GM19467 (cell line): Measurements from ENCODE around the gene LPP.

ENCODE experiments used
- ATAC-seq: cut with Tn5 transposase; IDR thresholded peaks from one replicate; pipeline ENCODE4 v1.9.1; 2021; ENCODE audit warnings: mild to moderate bottlenecking, moderate library complexity; ENCODE audit not compliant: unreplicated experiment

The LPP gene

DNA sequence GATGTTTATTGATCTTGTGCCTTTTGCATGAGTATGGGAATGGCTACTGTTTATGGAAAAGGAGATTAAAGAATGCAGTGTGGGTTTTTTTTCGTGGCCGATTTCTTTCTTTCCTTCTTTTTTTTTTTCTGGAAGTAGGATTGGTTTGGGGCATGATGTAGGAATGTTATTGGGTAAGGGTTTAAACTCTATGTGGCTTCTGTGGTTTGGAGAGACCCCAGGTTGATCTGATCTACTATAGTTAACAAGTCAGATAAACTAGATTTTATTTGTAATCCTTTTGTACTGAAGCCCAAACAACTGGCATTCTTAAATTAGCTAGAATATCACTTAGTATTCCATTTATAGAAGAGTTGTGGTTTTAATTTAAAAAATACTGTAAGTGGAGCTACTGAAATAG lies 304.8 kb downstream of the LPP start:
- ATAC-seq: no peak

DNA sequence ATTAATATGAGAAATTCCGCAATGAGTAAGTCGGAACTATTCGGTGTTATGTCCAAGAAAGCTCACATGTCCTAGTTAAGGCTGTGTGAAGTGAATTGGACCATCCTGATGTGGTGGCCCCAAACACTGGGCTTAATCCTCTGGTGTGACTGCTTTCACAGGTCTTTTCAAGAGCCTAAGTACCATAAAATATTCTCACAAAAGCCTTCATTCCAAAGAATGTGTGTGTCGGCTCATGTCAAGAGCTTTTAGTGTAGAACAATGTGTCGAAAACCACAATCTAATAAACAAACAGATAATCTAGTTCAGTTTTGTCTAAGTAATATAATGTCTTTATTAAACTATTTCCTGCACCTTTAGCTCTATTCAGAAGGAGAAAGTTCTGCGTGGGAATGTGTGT lies 311.4 kb downstream of the LPP start:
- ATAC-seq: no peak

DNA sequence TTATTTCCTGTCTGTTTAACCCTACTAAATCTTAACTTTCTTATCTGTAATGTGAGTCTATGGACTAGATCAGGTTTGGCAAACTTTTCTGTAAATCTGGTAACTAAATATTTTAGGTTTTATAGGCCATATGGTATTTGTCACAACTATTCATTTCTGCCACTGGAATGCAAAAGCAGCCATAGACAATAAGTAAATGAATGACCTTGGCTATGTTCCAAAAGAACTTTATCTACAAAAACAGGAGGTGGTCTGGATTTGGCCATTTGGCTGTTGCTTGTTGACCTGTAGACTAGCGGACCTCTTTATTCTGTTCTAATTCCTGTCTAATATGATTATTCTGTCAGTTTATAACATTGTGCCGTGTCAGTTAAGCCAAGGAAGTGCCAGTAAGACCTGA lies 314.2 kb downstream of the LPP start:
- no peak for ATAC-seq

DNA sequence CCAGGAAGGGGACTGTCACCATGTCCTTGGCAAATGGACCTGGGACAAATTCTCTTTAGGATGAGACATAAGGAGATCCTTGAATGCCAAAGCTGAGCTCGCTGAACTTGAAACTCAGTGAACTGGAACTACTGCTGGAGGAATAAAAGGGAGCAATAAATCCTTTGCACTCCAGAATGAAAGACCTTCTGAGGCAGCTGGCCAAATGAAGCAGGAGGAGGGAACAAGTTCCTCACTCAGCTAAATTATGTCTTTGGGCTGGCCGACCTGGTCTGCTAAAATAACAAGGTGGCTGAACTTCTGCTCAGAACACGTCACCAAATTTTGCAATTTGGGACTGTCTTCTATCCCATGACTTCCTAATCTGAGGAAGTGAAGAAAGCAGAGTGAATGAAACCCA lies 314.7 kb downstream of the LPP start:
- no peak for ATAC-seq

DNA sequence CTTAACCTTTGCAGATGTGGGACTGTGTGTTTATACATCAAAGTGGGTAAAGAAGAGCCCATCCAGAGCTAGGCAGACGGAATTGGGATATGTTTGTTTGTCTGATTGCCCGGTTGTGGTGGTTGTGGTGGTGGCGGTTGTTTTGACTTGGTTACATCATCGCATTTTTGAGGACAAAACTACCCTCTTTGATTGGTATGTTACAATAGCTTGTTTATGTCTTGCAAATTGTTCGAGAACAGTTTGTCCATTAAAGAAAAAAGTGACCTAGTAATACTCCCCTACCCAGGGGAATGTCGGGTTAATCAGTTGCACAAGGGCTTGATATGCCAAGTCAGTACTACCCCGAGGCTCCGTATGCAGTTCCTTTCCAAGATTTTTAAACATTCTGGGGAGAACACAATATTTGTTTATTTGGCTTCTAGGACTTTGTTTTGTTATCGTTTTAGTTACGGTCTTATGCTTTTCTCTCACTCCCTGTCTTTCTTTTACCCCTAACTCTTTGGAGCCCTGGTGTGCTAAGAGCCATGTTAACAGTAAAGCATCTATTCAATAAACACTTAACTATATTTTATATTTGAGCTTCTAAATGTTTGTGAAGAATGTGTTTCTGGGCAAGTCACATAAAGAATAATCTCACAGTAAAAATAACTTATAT lies 315.4 kb downstream of the LPP start:
- no peak for ATAC-seq

DNA sequence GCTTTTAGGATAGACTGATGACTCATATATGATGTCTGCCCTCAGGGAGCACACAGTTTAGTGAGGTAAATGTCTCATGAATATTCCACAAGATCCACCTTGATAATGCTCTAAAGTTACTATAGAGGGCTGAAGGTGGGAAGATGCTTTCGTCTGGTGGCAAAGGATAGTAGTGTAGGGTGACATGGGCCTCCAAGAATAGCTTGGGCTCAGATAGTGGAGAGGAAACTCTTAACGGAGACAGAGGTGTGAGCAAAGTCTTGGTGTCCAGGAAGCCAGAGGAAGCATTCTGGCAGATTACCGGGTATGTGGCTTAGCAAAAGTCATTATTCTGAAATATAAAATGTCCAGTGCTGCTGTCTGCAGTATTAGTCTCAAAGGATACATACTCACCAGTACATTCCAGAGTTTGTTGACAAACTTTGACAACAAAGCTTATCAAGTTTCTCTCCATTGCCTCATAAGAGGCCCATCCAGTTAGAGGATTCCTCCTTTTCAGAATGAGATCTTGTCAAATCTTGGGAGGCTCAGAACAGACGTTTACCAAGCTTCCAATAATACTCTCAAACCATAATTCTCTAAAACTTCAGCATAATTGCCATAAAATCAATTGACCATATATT lies 316.7 kb downstream of the LPP start:
- no peak for ATAC-seq

DNA sequence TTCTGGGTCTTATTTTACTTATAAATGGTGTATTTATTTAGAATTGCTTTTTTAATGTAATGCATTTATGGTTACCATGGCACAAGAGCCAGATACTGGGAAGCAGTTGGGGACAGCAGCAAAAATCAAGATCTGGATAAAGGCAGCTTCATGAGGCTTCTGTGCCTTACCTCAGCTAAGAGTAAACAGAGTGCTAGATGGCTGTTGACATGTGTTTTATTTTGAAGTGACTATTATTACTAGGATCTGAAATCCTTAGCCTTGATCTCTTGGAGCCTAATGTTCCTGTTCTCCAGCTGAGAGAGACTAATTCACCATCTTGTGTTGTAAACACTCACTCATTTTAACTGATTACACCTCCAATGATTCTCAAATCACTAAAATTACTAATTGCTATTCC lies 317.8 kb downstream of the LPP start:
- ATAC-seq: no peak

DNA sequence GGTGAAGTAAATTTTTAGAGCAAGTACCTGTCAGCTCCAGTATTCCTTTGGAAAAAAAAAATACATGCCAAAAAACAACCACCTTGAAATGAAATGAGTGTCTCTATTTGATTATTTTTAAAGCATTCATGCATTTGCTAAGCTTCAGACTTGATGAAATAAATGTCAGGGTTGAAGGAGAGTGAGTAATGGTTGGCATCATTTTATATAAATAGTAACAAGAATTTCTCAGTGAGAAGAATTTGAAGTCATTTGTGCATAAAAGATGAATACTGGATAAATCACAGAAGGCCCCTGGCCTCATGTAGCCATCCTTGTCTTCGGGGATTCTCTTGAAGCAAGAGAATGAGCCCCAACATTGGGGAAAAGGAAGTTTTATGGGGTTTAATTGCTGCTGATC lies 318.4 kb downstream of the LPP start:
- no peak for ATAC-seq

DNA sequence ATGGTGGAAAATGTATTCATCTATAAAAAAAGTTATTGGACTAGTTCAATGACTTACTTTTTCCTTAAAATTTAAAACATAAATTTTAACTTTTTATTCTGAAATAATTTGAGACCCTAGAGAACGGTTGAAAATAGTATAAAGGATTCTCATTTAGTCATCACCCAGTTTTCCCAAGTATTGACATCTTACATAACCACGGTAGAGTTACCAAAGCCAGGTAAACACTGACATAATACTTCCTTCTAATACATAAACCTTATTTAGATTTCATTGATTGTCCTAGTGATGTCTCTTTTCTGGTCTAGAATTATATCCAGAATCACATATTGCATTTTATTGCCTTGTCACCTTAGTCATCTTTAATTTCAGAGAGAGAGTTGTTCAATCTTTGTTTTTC lies 319.1 kb downstream of the LPP start:
- ATAC-seq: no peak

DNA sequence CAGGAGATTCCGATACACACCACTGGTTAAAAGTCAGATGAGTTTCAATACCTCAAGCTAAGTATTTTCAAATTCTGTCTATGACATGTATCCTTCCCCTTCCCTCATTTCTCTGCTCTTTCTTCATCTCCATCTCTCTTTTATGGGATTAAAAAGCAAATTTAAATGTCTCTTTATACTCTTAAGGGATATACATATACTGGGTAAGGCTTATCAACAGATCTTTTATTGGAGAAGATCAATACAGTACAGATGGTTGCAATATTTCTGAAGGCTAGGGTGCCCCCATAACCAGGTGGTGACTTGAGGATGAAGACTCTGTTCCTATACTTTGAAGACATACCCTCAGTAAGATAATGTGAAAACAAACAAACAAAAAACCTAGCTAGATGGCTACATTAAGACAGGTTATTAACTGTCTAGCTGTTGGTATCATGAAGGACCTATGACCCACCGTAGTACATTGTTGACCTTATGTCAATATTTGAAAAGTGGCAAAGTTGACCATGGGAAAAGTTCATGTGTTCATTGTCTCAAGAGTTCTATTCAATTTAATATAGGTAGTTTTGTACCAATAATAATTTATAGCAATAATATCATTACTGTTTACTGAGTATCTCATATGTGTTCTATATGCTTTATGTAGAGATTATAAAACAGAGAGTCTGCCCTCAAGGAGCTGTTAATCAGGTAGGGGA lies 319.8 kb downstream of the LPP start:
- ATAC-seq: no peak

DNA sequence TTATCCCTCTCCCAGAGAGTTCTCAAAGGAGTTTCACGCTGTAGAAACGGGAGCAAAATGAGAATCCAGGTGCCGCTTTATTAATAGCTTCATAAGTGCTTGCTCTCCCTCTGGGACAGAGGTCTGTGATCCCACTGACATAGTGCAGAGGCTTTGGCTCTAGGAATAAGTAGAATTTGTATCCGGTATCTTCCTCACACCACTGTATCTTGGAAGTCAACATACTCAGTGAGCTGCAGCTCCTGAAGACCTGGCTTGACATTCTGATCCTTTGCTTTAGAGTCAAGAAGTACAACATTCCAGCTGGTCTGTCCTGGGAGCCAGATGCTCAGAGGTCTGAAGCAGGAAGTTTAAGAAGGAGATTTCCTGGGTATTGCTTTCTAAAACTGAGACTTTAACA lies 323.0 kb downstream of the LPP start:
- no peak for ATAC-seq

DNA sequence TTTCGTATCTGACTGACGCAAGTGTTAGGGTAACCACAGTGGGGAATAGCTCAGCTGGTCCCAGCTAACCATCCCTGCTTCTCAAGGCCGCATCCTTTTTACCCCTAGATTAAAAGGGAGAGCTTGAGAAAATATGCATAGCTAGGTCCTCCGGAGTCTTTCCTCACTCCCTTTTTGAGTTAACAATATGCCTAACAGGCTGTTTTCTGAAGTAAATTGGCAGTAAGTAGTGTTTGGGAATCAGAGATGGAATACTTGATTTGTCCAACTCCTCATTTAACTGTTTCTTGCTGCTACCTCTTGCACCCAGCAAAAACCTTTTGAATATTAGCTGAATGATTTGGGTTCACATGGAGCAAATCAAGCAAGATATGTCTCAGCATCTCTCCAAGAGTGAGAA lies 326.1 kb downstream of the LPP start:
- ATAC-seq: no peak

DNA sequence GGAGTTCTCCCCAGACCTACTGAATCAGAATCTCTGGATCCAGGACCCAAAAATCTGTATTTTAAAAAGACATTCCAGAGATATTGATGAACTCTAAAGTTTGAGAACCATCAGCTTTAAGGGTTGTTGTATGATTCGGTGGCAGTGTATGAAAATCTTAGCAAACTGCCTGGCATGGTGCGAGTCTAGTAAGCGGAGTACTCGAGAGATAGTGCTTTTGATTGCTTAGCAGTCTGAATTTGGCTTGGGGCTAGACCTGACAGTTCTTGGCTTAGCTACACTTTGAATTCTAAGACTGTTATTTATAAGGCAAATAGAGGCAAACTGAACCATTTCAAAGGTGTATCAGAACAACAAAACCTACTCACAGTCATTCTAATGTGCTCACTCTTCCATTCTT lies 329.0 kb downstream of the LPP start:
- ATAC-seq: no peak

DNA sequence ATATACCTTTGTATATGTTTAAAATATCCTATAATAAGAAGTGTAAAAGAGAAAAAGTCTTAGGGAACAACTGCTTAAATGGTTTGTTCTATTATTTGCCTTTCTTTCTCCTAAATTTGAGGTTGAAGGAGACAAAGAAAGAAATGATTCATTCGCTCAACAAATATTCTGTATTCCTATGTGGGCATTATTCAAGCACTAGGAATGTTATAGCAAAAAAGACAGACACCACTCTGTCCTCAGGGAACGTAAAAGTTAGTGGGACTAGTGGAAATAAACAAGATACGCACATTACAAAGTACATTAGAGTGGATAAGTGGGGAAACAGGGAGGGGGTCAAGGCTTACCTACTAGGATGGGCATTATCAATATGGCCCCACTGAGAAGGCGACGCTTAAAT lies 332.2 kb downstream of the LPP start:
- ATAC-seq: no peak

DNA sequence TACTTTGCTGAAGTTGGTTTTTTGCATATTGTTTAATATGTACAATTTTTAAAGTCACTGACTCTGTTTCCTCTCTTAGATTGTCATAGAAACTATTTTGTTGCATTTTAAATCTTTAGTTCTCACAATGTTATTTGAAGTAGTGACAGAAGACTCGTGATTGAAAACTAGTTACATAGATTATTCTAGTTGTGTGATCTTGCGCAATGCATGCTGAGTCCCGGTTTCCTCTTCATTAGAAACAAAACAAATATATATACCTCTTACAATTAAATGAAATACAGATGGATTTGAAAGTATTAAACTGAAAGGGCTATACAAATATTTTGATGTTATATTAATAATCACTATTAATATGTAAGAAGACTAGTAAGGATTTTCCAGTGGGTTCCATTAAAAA lies 333.0 kb downstream of the LPP start:
- ATAC-seq: no peak

DNA sequence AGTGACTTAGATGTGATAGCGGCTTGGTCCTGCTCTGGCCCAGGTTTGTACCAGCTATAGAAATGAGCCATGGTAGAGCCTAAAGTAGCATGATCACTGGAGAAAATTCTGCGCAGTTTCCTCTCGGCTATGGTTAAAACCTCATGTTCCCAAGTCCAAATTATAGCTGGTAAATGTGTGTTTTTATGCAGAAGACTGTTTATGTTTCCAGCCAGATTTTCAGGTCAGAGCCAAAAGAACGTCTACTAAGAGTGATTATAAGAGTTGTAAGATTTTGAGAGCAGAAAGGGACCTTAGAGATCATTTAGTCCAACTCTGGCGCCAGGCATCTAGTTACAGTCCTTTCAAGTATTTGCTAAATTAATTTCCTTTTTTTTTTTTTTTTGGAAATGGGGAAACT lies 333.7 kb downstream of the LPP start:
- ATAC-seq: no peak

DNA sequence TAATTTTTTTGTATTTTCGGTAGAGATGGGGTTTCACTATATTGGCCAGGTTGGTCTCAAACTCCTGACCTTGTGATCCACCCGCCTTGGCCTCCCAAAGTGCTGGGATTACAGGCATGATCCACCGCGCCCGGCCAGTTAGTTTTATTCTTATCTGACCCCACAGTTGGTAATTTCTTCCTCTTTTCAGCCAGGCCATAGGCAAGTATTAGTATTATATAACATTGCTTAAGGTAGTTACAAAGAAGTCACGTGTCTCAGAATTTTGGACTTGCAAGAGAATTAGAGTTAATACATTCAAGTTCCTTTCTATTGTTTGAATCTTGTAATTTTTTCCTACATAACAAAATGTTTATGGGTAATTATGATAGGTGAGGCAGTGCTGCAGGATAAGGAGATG lies 334.8 kb downstream of the LPP start:
- ATAC-seq: no peak

DNA sequence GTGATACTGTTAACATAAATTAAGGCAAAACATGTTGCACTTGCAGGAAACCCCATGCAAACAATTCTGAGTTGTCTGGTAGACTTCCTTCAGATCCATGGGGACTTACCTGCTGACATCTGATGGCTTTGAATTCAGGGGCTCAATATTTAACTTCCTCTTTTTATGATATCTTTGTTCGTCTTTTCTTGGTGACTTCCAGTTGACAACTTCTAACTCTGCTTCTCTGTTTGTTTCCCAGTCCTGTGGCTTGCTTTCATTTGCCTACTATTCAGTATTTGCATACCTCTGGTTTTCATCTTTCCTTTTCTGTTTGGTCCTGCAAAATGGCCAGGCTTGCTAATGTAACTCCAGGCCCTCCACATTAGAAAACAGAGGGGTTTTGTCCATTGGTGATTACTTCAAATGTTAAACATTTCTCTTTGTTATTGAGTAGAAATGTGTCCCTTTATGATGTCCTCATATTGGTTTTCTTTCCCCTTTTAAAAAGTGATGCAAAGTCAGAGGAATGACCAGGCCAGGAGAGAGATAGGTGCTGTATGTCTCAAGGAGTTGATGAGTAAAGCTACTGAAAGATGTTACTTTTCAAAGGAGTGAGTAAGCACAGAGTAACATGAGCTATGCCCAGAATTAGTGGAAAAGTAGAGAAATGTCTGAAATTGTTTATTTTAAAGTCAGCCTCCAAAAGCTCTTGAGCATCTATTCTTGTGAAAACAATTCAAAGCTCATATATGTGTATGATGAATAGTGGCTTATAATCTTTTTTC lies 335.9 kb downstream of the LPP start:
- no peak for ATAC-seq

DNA sequence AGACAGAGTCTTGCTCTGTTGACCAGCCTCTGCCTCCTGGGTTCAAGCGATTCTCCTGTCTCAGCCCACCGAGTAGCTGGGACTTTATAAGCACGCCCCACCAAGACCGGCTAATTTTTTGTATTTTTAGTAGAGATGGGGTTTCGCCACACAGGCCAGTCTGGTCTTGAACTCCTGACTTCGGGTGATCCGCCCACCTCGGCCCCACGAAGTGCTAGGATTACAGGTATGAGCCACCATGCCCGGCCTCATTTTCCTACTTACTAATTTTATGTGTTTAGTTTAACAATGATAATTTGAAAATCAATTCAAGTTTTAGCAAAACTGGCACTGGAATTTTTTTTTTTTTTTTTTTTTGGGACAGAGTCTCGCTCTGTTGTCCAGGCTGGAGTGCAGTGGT lies 336.5 kb downstream of the LPP start:
- ATAC-seq: no peak

DNA sequence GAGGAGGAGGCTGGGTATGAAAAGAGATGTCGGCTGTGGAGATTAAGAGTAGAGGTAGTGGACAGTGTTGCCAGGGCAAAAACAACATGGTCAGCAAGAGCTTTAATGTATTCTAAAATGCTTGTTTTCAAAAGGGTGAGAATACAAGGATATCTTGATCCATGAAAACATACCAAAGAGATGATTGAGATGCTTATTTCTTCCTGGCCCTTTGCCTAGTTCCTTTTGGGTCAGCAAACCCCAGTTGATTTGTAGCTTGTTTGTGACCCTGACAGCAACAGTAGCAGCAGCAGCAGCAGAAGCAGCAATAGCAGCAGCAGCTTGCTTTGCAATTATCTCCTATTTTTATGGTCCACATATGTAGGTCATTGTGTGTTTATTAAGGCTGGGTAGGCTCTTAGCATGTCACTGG lies 337.3 kb downstream of the LPP start:
- no peak for ATAC-seq

DNA sequence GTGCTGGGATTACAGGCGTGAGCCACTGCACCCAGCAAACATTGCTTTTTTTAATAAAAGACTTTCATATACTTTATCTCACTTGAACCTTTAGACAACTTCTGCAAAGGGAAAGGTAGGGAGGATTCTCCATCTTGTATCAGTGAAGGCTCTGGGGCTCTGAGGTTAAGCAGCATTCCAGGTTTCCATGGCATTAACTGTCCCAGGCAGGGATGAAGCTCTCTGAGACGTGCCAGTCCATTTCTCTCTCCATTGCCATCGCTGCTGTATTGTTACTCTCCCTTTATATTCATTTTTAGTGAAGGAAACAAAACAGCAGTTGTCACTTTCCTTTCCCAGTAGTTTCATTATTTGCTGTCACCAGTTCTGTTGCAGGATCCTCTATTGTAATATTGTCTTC lies 342.4 kb downstream of the LPP start:
- ATAC-seq: no peak

DNA sequence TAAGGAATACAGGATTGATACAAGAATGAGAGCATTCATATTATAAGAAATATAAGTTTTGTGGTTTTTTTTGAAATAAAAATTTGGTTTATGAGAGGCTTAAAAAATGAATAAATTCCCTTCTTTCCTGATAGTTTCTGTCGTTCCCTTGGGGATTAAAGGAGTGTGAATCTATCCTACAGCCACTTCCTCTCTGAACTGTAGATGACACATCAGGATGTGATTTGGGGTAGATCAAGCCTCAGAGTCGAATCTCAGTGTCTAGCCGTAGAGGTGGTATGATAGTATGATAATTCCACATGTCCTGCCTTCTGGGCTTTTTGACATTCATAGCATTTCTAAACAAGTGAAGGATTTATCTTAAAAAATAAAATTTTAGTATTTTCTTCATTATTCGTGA lies 343.1 kb downstream of the LPP start:
- no peak for ATAC-seq
